Measurements from ENCODE around the gene OR51M1.
A peak's percentile ranks its signal among the peaks of the same experiment; 100 is the strongest.
"Not testable (repeated sequence)": the region's sequence is repeated elsewhere in the genome, so short reads cannot be mapped to it uniquely, and the experiment has no call there.

OR51M1 gene, protein sequence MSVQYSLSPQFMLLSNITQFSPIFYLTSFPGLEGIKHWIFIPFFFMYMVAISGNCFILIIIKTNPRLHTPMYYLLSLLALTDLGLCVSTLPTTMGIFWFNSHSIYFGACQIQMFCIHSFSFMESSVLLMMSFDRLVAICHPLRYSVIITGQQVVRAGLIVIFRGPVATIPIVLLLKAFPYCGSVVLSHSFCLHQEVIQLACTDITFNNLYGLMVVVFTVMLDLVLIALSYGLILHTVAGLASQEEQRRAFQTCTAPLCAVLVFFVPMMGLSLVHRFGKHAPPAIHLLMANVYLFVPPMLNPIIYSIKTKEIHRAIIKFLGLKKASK

DNA sequence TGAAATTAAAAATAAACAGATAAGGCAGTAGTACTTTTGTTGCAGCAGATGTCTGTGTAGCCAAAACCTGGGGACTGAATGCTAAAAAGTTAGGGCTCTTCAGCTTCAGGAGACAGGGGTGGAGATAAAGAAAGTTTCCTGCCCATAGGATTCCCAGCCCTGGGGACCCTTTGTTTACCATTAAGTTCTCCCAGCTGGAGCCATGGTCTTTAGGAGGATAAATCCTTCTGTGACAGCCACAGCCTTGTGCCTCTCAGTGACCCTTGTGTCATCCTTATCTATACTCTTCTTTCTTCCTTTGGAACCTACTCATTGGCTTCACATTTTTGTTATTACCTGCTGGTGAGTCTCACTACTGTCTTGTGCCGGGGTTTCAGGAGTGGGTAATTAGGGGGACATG is at the start of gene OR51M1:
OR51M1 (plus strand) TSS at position 237 of the 400 bp plus-strand sequence. CDS start 5,587 bp downstream, outside the sequence.
- DNase-seq (ENCODE audit: low spot score) = no peak

DNA sequence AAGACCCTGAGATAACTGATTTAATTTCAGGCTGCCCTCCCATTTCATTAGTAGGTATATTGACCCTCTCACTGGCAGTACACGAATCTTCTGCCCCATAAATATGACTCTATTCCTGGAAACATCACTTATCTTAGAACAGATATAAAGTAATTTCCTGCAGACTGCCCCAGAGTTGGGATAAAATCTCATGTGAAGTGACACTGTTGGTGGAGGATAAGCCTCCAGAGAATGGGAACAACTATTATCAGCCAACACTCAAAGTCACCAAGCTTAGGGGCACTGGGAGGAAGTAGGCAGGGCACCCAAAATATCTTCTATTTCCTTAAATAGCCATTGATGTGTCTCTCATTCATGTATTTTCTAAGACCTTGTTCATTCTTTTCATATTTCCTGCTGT is 48.4 kb upstream of the OR51M1 start:
- no peak for DNase-seq (ENCODE audit: low spot score)

GRCh38 chr11:5336331-5336730 is 47.3 kb upstream of the OR51M1 start:
- no peak for DNase-seq (ENCODE audit: low spot score)

- DNase-seq (ENCODE audit: low spot score) = not testable (repeated sequence)
These were observed 46.4 kb upstream of the OR51M1 start for GRCh38 chr11:5337253-5337652.

DNA sequence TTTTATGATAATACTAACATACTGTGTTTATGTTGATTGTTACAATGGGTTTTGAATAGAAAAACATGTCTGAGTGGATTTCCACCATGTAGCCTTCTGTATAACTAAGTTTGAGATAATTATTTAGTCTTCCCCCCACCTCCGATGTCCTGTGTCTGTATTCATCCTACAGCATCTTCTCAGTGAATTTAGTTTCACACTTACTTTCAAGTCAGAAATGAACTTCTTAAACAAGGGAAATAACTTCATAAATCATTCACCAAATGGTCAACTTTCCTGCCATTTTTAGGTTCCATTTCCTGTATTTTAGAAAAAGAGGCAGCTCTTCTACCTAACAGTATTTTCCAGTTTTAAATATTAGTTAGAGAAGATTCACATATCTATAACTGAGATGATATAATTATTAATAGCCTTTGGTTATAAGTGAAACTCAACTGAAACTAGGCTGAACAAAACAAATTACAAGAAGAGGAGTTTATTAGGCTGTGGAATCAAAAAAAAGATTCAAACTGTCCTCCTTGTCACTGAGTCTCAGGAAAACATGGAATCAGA is 43.8 kb upstream of the OR51M1 start:
- DNase-seq (ENCODE audit: low spot score) = no peak

- no peak for DNase-seq (ENCODE audit: low spot score)
These were observed 39.9 kb upstream of the OR51M1 start, which contains the start of gene OR51B5 for GRCh38 chr11:5343474-5344335. TSS of gene OR51B5 (minus strand) at chr11:5343524. CDS start at chr11:5343524, 0 bp downstream.

DNA sequence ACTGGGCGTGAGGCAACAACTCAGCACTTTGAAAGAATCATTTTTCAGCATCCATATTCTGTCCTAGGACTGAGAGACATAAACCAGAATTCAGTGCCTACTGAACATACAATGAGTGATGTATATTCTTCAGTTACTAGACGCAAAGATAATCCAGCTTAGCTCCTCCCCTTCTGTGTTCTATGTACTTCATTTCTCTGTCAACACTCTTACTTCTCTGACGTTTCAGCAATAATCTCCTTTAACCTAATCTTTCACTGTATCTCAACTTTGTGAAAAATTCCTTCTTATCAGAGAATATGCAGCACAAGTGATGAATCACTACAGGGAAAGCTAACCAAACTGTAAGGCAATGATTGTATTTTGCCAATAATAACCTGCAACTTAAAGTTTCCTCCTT is 37.8 kb upstream of the OR51M1 start:
- DNase-seq (ENCODE audit: low spot score) = no peak

- DNase-seq (ENCODE audit: low spot score) = no peak
These were observed 34.9 kb upstream of the OR51M1 start for GRCh38 chr11:5348551-5349194.

- no peak for DNase-seq (ENCODE audit: low spot score)
These were observed 34.1 kb upstream of the OR51M1 start for GRCh38 chr11:5349550-5349949.

GRCh38 chr11:5351208-5351607 is 32.4 kb upstream of the OR51M1 start, which contains the start of gene OR51B6:
TSS of gene OR51B6 (plus strand) at chr11:5351508. CDS start at chr11:5351508, 0 bp downstream.
- no peak for DNase-seq (ENCODE audit: low spot score)

- DNase-seq (ENCODE audit: low spot score) = not testable (repeated sequence)
These were observed 27.6 kb upstream of the OR51M1 start for GRCh38 chr11:5356031-5356430.

DNA sequence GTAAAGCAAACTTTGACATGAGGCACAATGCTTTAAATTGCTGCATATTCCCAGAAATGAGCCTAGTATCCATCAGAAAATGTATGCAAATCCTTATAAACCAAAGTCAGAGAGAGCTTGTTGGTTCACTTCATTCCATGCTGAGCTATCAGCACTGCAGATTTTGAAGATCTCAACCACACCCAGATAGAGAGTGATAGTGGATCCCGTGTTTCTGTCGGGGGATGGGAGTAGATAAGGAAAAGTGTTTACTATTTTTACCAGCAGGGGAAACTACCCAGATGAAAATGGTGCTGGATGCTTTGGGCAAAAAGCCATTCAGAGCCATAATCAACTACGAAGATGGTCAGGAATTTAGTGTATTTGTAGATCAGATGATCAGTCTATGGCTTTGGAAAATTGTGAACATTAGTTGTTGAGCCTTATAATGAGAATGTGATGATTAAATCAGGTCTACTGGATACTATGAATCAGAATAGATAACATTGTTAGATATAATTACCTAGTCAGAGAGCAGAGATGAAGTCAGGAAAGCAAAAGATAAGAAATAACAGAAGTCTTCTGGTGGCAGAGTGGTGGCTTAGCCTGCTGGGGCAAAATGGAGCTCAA is 21.5 kb upstream of the OR51M1 start:
- no peak for DNase-seq (ENCODE audit: low spot score)

DNA sequence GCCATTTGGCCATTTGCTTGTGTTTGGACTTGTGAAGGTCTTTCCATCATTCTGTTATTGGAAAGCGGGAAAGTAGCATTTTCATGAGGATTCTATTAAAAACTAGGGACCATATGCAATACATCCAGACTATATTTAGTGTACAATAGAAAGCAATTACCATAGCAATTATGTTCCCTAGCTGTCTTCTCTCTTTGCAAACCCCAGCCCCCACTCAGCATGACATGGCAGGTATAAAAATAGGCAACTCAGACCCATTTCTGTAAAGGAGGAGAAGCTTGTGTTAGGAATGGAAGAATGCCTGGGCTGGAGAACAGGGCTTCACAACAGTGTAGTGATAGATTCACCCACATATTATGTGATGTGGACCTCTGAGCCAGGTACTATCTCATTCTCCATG is 19.9 kb upstream of the OR51M1 start:
- DNase-seq (ENCODE audit: low spot score) = no peak

GRCh38 chr11:5364214-5364613 is 19.4 kb upstream of the OR51M1 start:
- no peak for DNase-seq (ENCODE audit: low spot score)

DNA sequence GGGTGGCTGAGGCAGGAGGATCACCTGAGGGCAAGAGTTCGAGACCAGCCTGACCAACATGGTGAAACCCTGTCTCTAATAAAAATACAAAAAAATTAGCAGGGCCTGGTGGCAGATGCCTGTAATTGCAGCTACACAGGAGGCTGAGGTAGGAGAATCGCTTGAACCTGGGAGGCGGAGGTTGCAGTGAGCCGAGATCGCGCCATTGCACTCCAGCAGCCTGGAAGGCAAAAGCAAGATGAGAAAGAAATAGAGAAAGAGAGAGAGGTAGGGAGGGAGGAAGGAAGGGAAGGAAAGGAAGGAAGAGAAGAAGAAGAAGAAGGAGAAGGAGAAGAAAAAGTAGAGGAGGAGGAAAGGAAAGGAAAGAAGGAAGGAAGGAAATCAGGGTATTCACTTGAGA is 17.2 kb upstream of the OR51M1 start:
- not testable (repeated sequence) for DNase-seq (ENCODE audit: low spot score)

DNA sequence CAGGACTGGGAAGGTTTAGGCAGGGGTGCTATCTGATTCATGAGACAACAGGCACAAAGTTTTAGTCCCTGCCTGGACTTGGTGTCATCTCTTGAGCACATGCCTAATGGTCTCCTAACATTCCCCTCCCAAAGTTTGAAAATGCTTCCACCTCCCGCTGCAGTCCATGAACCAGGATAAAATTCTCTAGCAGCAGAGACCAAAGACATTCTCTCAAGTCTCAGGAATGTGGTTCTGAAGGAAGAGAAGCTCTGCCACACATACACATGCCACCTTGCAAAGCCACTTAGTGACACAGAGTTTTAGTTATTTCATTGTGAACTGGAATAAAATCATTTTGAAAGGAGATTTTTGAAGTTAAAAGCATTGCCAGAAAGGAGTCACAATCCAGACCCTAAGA is 16.8 kb upstream of the OR51M1 start:
- no peak for DNase-seq (ENCODE audit: low spot score)

DNA sequence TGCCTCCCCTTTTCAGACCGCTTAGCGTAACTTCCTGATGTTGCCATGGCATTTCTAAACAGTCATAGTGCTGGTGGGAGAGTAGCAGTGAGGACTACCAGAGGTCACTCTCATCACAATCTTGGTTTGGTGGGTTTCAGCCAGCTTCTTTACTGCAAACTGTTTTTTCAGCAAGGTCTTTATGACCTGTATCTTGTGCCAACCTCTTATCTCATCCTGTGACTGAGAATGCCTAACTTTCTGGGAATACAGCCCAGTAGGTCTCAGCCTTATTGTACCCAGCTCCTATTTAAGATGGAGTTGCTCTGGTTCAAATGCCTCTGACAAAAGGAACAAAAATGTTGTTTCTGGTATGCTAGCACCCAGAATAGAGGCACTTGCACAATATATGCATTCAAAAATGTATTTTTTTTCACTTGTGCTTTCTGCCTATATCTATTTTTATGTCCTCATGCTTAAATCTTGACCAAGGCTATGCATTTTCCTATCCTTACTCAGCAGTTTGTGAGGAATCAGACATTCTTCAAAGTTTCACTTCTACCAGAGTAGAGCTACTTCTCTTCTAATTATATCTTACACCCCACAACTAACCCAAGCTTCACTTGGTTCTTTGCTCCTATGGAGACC is 16.1 kb upstream of the OR51M1 start:
- no peak for DNase-seq (ENCODE audit: low spot score)

GRCh38 chr11:5368502-5369043 is 15.0 kb upstream of the OR51M1 start:
- DNase-seq (ENCODE audit: low spot score) = no peak

GRCh38 chr11:5369789-5370188 is 13.8 kb upstream of the OR51M1 start:
- peak; percentile 73 for DNase-seq (ENCODE audit: low spot score)

DNA sequence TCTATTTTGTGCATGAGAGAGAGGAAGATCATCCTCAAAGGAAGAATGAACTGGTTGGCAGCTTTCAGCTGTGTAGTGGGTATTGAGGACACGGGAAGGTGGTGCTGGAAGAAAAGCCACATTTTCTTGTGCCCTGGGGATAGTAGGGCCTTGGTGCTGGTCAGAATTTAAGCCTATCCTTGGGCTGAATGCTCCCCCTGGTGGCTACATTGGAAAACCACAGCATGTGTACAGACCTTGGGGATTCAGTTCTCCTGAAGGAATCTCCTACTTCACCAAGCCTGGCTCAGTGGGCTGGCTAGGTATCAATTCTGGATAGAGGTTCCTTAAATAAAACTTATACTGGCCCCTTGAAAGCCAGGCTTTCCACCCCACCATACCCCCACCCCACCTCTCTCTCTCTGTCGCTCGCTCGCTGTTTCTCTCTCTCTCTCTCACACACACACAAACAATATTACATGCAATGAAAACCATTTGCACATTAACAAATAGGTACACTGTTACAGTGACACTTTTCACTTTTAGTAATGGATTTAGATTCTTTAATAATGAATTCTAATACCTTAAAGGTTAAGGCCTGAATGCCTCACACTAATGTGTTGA is 2.8 kb upstream of the OR51M1 start:
- DNase-seq (ENCODE audit: low spot score) = peak; percentile 54

DNA sequence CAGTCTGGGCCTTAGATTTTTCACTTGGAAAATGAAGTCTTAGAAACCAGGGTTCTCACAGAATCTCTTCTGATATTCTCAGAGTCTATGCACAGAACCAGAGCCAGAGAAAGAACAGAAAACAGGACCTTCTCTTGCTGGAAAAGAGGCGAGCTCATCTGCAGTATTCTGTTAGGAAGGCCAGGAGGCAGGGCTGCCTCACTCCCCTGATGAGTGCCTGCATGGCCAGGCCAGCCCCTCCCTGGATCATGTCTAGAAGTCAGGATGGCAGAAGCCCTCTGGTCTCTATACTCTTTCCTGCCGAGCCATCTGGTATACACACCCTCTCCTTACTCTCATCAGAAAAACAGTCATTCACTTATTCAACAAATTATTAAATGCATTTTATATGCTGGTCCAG is 723 bp downstream of the OR51M1 start:
- no peak for DNase-seq (ENCODE audit: low spot score)

All from cerebellar cortex (tissue), 1 donor.